HEK293 (cell line): Measurements from ENCODE around the gene SOX18.

ENCODE experiments used
- CTCF ChIA-PET: fragments of 350-600 bp; formaldehyde crosslinking; extraction: SDS; loops from one replicate; lab custom pipeline; 2021; ENCODE audit warnings: antibody characterized with exemption; lab: Yijun Ruan, JAX
- POLR2A ChIA-PET: fragments of 300-600 bp; formaldehyde crosslinking; extraction: SDS; loops from one replicate; lab custom pipeline; 2020; ENCODE audit warnings: antibody characterized with exemption, inconsistent platforms; lab: Yijun Ruan, JAX
- H3K27ac ChIP-seq: fragments of 200-500 bp; sonication (Bioruptor generic); 2 replicates; pipeline ENCODE4 v1.5.1; 2014; ENCODE audit warnings: low read depth, low read length, control low read depth, inconsistent platforms; ENCODE audit errors: extremely low read depth
- H3K36me3 ChIP-seq, 2 experiments: fragments of 200-500 bp in 1 of 2; sonication (Bioruptor generic) in 1 of 2; 1 replicate in 1 of 2; 2 replicates in 1 of 2; pipeline ENCODE4 v1.5.1; 2014 to 2017; ENCODE audit warnings: inconsistent platforms in 2 of 2, low read length in 2 of 2; ENCODE audit not compliant: control insufficient read depth in 2 of 2, insufficient read depth in 1 of 2
- H3K4me1 ChIP-seq: fragments of 200-500 bp; sonication (Bioruptor generic); 2 replicates; pipeline ENCODE4 v1.5.1; 2014; ENCODE audit warnings: mild to moderate bottlenecking, low read length, inconsistent platforms; ENCODE audit not compliant: control insufficient read depth, insufficient read depth
- H3K4me3 ChIP-seq: 2 replicates; pipeline ENCODE4 v1.5.1; 2011; ENCODE audit warnings: low read depth, mild to moderate bottlenecking, control low read depth, low read length, moderate library complexity
- H3K9me3 ChIP-seq: fragments of 200-500 bp; sonication (Bioruptor generic); 2 replicates; pipeline ENCODE4 v1.5.1; 2014; ENCODE audit warnings: low read depth, low read length, inconsistent platforms; ENCODE audit not compliant: control insufficient read depth, insufficient read depth
- BCL11B ChIP-seq: fragments of 450-650 bp; formaldehyde crosslinking; IDR thresholded peaks from 2 replicates; pipeline ENCODE4 v1.5.1; 2016; ENCODE audit warnings: low read depth, missing biosample characterization, missing genetic modification characterization
- GLIS2 ChIP-seq: fragments of 450-650 bp; formaldehyde crosslinking; IDR thresholded peaks from 2 replicates; pipeline ENCODE4 v1.5.1; 2016; ENCODE audit warnings: missing biosample characterization, missing genetic modification characterization
- KLF17 ChIP-seq: fragments of 450-650 bp; formaldehyde crosslinking; IDR thresholded peaks from 2 replicates; pipeline ENCODE4 v1.5.1; 2016; ENCODE audit warnings: missing biosample characterization, missing genetic modification characterization
- ZEB2 ChIP-seq: fragments of 450-650 bp; formaldehyde crosslinking; IDR thresholded peaks from 2 replicates; pipeline ENCODE4 v1.5.1; 2016; ENCODE audit warnings: missing biosample characterization, missing genetic modification characterization
- ZIC2 ChIP-seq: fragments of 450-650 bp; formaldehyde crosslinking; IDR thresholded peaks from 2 replicates; pipeline ENCODE4 v1.5.1; 2016; ENCODE audit warnings: missing biosample characterization, missing genetic modification characterization
- ZNF112 ChIP-seq: fragments of 450-650 bp; formaldehyde crosslinking; IDR thresholded peaks from 2 replicates; pipeline ENCODE4 v1.5.0; 2017; ENCODE audit warnings: missing biosample characterization, missing genetic modification characterization
- ZNF221 ChIP-seq: fragments of 450-650 bp; formaldehyde crosslinking; IDR thresholded peaks from 2 replicates; pipeline ENCODE4 v1.5.1; 2017; ENCODE audit warnings: missing biosample characterization, missing genetic modification characterization, borderline replicate concordance
- ZNF274 ChIP-seq, 2 experiments: fragments of 200-500 bp in 1 of 2; fragments of 450-650 bp in 1 of 2; sonication (Bioruptor generic) in 1 of 2; formaldehyde crosslinking in 1 of 2; IDR thresholded peaks; 2 replicates each; pipeline versions ENCODE4 v1.5.1 to v1.6.1; 2014 to 2016; ENCODE audit warnings: borderline replicate concordance in 1 of 2, inconsistent platforms in 1 of 2, low read length in 1 of 2, missing biosample characterization in 1 of 2, missing genetic modification characterization in 1 of 2
- ZNF292 ChIP-seq: fragments of 450-650 bp; formaldehyde crosslinking; IDR thresholded peaks from 2 replicates; pipeline ENCODE4 v1.5.1; 2016; ENCODE audit warnings: low read depth, missing biosample characterization, missing genetic modification characterization, borderline replicate concordance
- ZNF426 ChIP-seq: fragments of 450-650 bp; formaldehyde crosslinking; IDR thresholded peaks from 2 replicates; pipeline ENCODE4 v1.5.1; 2017; ENCODE audit warnings: missing biosample characterization, missing genetic modification characterization, mild to moderate bottlenecking, inconsistent platforms, moderate library complexity
- ZNF747 ChIP-seq: fragments of 450-650 bp; formaldehyde crosslinking; IDR thresholded peaks from 2 replicates; pipeline ENCODE4 v1.5.1; 2016; ENCODE audit warnings: missing biosample characterization, missing genetic modification characterization
- ZNF837 ChIP-seq: fragments of 450-650 bp; formaldehyde crosslinking; IDR thresholded peaks from 2 replicates; pipeline ENCODE4 v1.5.1; 2016; ENCODE audit warnings: missing biosample characterization, missing genetic modification characterization
- TF ChIP-seq, protein P1 (sequence below): sonication (generic); formaldehyde crosslinking; IDR thresholded peaks from 2 replicates; pipeline ENCODE4 v1.8.1; 2022; ENCODE audit warnings: mild to moderate bottlenecking, moderate library complexity, missing genetic modification reagents
- TF ChIP-seq, protein P2 (sequence below): fragments of 450-650 bp; formaldehyde crosslinking; IDR thresholded peaks from 2 replicates; pipeline ENCODE4 v1.5.1; 2016; ENCODE audit warnings: missing biosample characterization, missing genetic modification characterization
- TF ChIP-seq, protein P3 (sequence below): fragments of 450-650 bp; IDR thresholded peaks from 2 replicates; pipeline ENCODE4 v1.5.1; 2018; ENCODE audit warnings: missing biosample characterization, mild to moderate bottlenecking, missing genetic modification characterization

The SOX18 gene

DNA sequence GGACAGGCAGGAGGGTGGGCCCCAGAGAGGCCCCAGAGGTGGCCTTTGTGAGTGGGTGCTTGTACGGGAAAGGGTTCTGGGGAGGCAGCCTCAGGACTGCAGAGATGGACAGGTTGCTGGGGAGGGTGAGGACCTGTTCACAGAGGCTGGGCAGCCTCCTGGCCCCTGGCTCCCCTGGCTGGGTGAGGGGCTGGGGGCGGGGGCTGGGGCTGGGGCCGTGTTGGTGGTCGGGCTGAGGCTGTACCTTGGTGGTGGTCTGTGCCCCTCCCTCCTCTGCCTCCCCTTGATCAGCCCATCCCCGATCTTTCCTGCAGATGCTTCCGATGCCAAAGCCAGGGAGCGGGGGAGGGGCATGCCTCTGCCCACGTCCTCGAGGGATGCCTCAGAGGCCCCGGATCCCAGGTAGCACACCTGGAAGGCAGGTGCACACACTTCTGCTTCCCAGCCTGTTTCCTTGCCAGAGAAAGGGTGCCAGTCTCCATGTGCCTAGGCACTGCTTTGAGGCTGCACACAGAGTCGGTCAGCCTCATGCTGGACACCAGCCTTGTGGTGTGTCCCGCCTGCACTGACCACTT, 18.4 kb upstream of the SOX18 start:
- Histone ChIP-seq H3K4me3 (no peak overlapping the region), H3K9me3 (no peaks in the 10 kb centered on the region), H3K36me3 (peaks cover 0 to 13% of the 10 kb centered on the region in 2 experiments; a peak in 1 of 3 replicates)
- POLR2A ChIA-PET, result interaction anchor here (1.2 kb wide), 1 partner anchor 29 kb away, joined by 3 read pairs; no protein-coding TSS in a partner anchor
- TF ChIP-seq ZNF274 (IDR thresholded peaks at IDR 0.05; ENCODE audit: low read length), result no peak
- no peak for TF ChIP-seq ZNF274 (tag by site-specific recombination; IDR thresholded peaks at IDR 0.05; ENCODE audit: borderline replicate concordance)
- TF ChIP-seq ZEB2 (tag by site-specific recombination), result peak; percentile 20; the same call in 1 of the 2 replicates
- TF ChIP-seq ZNF747 (tag by site-specific recombination), result no peak
- TF ChIP-seq, protein P1, sequence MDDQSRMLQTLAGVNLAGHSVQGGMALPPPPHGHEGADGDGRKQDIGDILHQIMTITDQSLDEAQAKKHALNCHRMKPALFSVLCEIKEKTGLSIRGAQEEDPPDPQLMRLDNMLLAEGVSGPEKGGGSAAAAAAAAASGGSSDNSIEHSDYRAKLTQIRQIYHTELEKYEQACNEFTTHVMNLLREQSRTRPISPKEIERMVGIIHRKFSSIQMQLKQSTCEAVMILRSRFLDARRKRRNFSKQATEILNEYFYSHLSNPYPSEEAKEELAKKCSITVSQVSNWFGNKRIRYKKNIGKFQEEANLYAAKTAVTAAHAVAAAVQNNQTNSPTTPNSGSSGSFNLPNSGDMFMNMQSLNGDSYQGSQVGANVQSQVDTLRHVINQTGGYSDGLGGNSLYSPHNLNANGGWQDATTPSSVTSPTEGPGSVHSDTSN, result no peak
- TF ChIP-seq ZNF837 (tag by site-specific recombination), result no peak
- TF ChIP-seq ZNF221, result no peak
- no peak for TF ChIP-seq ZIC2 (tag by site-specific recombination)
- TF ChIP-seq, protein P2, sequence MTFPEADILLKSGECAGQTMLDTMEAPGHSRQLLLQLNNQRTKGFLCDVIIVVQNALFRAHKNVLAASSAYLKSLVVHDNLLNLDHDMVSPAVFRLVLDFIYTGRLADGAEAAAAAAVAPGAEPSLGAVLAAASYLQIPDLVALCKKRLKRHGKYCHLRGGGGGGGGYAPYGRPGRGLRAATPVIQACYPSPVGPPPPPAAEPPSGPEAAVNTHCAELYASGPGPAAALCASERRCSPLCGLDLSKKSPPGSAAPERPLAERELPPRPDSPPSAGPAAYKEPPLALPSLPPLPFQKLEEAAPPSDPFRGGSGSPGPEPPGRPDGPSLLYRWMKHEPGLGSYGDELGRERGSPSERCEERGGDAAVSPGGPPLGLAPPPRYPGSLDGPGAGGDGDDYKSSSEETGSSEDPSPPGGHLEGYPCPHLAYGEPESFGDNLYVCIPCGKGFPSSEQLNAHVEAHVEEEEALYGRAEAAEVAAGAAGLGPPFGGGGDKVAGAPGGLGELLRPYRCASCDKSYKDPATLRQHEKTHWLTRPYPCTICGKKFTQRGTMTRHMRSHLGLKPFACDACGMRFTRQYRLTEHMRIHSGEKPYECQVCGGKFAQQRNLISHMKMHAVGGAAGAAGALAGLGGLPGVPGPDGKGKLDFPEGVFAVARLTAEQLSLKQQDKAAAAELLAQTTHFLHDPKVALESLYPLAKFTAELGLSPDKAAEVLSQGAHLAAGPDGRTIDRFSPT, result peak; percentile 13; the same call in 1 of the 2 replicates
- TF ChIP-seq ZNF426, result no peak
- TF ChIP-seq, protein P3, sequence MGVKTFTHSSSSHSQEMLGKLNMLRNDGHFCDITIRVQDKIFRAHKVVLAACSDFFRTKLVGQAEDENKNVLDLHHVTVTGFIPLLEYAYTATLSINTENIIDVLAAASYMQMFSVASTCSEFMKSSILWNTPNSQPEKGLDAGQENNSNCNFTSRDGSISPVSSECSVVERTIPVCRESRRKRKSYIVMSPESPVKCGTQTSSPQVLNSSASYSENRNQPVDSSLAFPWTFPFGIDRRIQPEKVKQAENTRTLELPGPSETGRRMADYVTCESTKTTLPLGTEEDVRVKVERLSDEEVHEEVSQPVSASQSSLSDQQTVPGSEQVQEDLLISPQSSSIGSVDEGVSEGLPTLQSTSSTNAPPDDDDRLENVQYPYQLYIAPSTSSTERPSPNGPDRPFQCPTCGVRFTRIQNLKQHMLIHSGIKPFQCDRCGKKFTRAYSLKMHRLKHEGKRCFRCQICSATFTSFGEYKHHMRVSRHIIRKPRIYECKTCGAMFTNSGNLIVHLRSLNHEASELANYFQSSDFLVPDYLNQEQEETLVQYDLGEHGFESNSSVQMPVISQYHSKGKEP (tag by site-specific recombination), result no peak
- TF ChIP-seq, all 188 proteins: peak for 2
- Histone ChIP-seq H3K27ac (no peak overlapping the region), H3K4me1 (no peaks in the 10 kb centered on the region)
- CTCF ChIA-PET, result no interaction called here

DNA sequence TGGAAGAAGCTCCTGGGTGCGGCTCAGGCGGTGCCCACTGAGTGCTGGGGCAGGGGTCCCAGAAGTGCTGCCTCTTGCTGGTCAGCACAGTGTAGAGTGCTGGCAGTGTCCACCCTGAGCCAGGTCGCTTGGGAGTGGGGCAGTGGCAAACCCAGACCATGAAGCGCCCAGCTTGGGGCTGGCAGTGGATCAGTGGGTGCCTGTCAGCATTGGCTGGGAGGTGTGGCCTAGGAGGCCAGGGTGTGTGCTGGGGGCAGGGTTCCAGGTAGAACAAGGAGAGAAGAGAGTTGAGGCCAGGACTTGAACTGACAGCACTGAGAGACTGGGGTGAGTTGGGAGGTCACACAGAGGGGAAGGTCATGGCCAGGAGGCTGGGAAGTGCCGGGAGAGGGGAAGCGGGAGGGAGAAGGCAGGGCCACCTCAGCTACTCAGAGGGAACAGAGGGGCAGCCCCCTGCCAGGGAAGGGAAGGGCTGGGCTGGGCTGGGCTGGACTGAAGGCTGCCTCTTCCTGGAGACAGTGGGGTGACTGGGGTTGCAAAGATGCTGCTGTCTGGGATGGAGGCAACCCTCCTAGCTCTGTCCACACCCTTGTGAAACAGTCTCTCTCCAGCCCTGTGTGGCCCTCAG, 17.7 kb upstream of the SOX18 start:
- Histone ChIP-seq H3K27ac (0 out of 2 replicates have a peak overlapping the region, but pooled peaks have one; percentile 11), H3K9me3 (no peaks in the 10 kb centered on the region), H3K4me3 (no peak overlapping the region), H3K36me3 (peaks cover 0 to 8% of the 10 kb centered on the region in 2 experiments; a peak in 1 of 3 replicates), H3K4me1 (no peaks in the 10 kb centered on the region)
- TF ChIP-seq GLIS2, result peak; percentile 70
- TF ChIP-seq, protein P1, result no peak
- TF ChIP-seq ZNF112 (tag by site-specific recombination), result no peak
- TF ChIP-seq BCL11B (tag by site-specific recombination), result 0 out of 2 replicates have a peak, but pooled peaks have one; percentile 11
- no peak for TF ChIP-seq ZNF292
- TF ChIP-seq, protein P2, result 0 out of 2 replicates have a peak, but pooled peaks have one; percentile 14
- peak; percentile 43 for TF ChIP-seq KLF17 (tag by site-specific recombination)
- ChIA-PET CTCF (interaction anchor here (1.1 kb wide), 2 partner anchors 12 to 17 kb away, joined by 3 read pairs; partner anchors contain the start of genes LKAAEAR1 and RGS19), POLR2A (no interaction called here)
